GM23338 (cell line): ENCODE data around the gene GRIA3. TPM values are rescaled to one million over a fixed set of nuclear protein-coding genes. Genes with fewer than 3 reads are reported as not detected.

ENCODE experiments used
- ATAC-seq: fragments of 200-7000 bp; cut with Tn5 transposase; 3 replicates; pipeline ENCODE4 v1.9.1; 2020
- DNase-seq: peaks from one replicate; pipeline ENCODE4 v3.0.0-alpha.2; 2015; ENCODE audit warnings: low spot score
- H2AFZ ChIP-seq: fragments of 200-600 bp; sonication (generic); 2 replicates; pipeline ENCODE4 v1.8.0; 2016; ENCODE audit warnings: antibody characterized with exemption, mild to moderate bottlenecking, moderate library complexity
- H3F3A ChIP-seq: fragments of 200-600 bp; sonication (generic); replicated peaks from 2 replicates; pipeline ENCODE4 v1.8.0; 2017; ENCODE audit warnings: antibody characterized with exemption, mixed run types, low read depth
- H3K27ac ChIP-seq: fragments of 200-600 bp; sonication (generic); 2 replicates; pipeline ENCODE4 v1.6.1; 2016; ENCODE audit warnings: low read depth
- H3K27me3 ChIP-seq: fragments of 200-600 bp; sonication (generic); 2 replicates; pipeline ENCODE4 v1.8.0; 2016; ENCODE audit warnings: mild to moderate bottlenecking, mixed run types, moderate library complexity; ENCODE audit not compliant: insufficient read depth
- H3K36me3 ChIP-seq: fragments of 200-600 bp; sonication (generic); 2 replicates; pipeline ENCODE4 v1.8.0; 2016; ENCODE audit warnings: mild to moderate bottlenecking; ENCODE audit not compliant: insufficient read depth
- H3K4me1 ChIP-seq: fragments of 200-600 bp; sonication (generic); 2 replicates; pipeline ENCODE4 v1.8.0; 2016; ENCODE audit warnings: mild to moderate bottlenecking, moderate library complexity; ENCODE audit not compliant: insufficient read depth
- H3K4me2 ChIP-seq: fragments of 200-600 bp; sonication (generic); 2 replicates; pipeline ENCODE4 v1.7.1; 2017; ENCODE audit warnings: mixed run types
- H3K4me3 ChIP-seq: fragments of 200-600 bp; sonication (generic); 2 replicates; pipeline ENCODE4 v1.6.1; 2016; ENCODE audit warnings: mixed run types
- H3K79me2 ChIP-seq: fragments of 200-600 bp; sonication (generic); replicated peaks from 2 replicates; pipeline ENCODE4 v1.8.0; 2017; ENCODE audit warnings: mild to moderate bottlenecking; ENCODE audit not compliant: insufficient read depth
- H3K9me2 ChIP-seq: fragments of 200-600 bp; sonication (generic); 2 replicates; pipeline ENCODE4 v1.8.0; 2017; ENCODE audit not compliant: insufficient read depth
- H4K20me1 ChIP-seq: fragments of 200-600 bp; sonication (generic); replicated peaks from 2 replicates; pipeline ENCODE4 v1.8.0; 2017; ENCODE audit warnings: mild to moderate bottlenecking; ENCODE audit not compliant: insufficient read depth
- H3K27ac Mint-ChIP-seq: 2 replicates; pipeline ENCODE4 v1.8.0; 2020; ENCODE audit warnings: inconsistent platforms, mild to moderate bottlenecking, moderate library complexity, mixed read lengths
- H3K27me3 Mint-ChIP-seq: 3 replicates; pipeline ENCODE4 v1.8.0; 2022; ENCODE audit warnings: low read depth, mild to moderate bottlenecking, moderate library complexity, mixed read lengths, inconsistent platforms; ENCODE audit not compliant: insufficient read depth, poor library complexity
- H3K36me3 Mint-ChIP-seq: 3 replicates; pipeline ENCODE4 v1.8.0; 2021; ENCODE audit warnings: low read depth, mild to moderate bottlenecking, inconsistent platforms, moderate library complexity, mixed read lengths
- H3K4me1 Mint-ChIP-seq: 3 replicates; pipeline ENCODE4 v1.8.0; 2020; ENCODE audit warnings: mild to moderate bottlenecking, inconsistent platforms, mixed read lengths
- H3K4me3 Mint-ChIP-seq: 3 replicates; pipeline ENCODE4 v1.8.0; 2021; ENCODE audit warnings: moderate library complexity, mild to moderate bottlenecking, inconsistent platforms, mixed read lengths
- H3K9me3 Mint-ChIP-seq: 3 replicates; pipeline ENCODE4 v1.8.0; 2020; ENCODE audit warnings: moderate library complexity, mild to moderate bottlenecking, inconsistent platforms, mixed read lengths
- CREB1 ChIP-seq: fragments of 250-450 bp; sonication (Bioruptor Pico); IDR thresholded peaks from 2 replicates; pipeline ENCODE4 v1.5.0; 2020; ENCODE audit warnings: low read depth, mild to moderate bottlenecking, moderate library complexity
- EZH2 ChIP-seq: fragments of 200-600 bp; sonication (generic); IDR thresholded peaks from one replicate; pipeline ENCODE4 v1.8.0; 2017; ENCODE audit warnings: antibody characterized with exemption, mild to moderate bottlenecking, low read depth; ENCODE audit not compliant: unreplicated experiment
- EZH2phosphoT487 ChIP-seq: fragments of 200-600 bp; sonication (generic); IDR thresholded peaks from one replicate; pipeline ENCODE4 v1.8.1; 2018; ENCODE audit warnings: antibody characterized with exemption; ENCODE audit not compliant: unreplicated experiment
- NANOG ChIP-seq: IDR thresholded peaks from 2 replicates; pipeline ENCODE4 v1.6.1; 2016; ENCODE audit warnings: antibody characterized with exemption, borderline replicate concordance
- POLR2AphosphoS5 ChIP-seq: IDR thresholded peaks from 2 replicates; pipeline ENCODE4 v1.6.1; 2016; ENCODE audit warnings: antibody characterized with exemption, low read depth
- polyA plus RNA-seq: library from polyadenylated mRNA; unstranded; fragments of >200 nt; fragmentation: Nextera tagmentation; extraction: Ambion mirVana; gene quantifications from 2 replicates; pipeline ENCODE4 v1.2.1, GENCODE V29; 2016
- total RNA-seq: library from RNA; depleted of rRNA; stranded (reverse); fragments of >200 nt; shearing (Covaris generic); gene quantifications from 2 replicates; pipeline ENCODE4 v1.2.3, GENCODE V29; 2014
- TF ChIP-seq, protein P1 (sequence below): IDR thresholded peaks from one replicate; pipeline ENCODE4 v1.6.1; 2018; ENCODE audit warnings: antibody characterized with exemption; ENCODE audit not compliant: unreplicated experiment
- TF ChIP-seq, protein P2 (sequence below), 2 experiments: fragments of 200-600 bp in 1 of 2; sonication (generic) in 1 of 2; conservative IDR thresholded peaks; 2 replicates each; pipeline versions ENCODE4 v1.5.1 to v1.6.1; 2016 to 2017; ENCODE audit warnings: antibody characterized with exemption in 2 of 2, low read depth in 2 of 2, mild to moderate bottlenecking in 2 of 2, moderate library complexity in 1 of 2
- TF ChIP-seq, protein P3 (sequence below): fragments of 250-450 bp; sonication (Bioruptor Pico); IDR thresholded peaks from 2 replicates; pipeline ENCODE4 v1.5.0; 2020; ENCODE audit warnings: mild to moderate bottlenecking, moderate library complexity

GRIA3 gene
- total and polyA plus RNA-seq, 2 experiments from 2014 or later, result 2.7 to 5.6 TPM

DNA sequence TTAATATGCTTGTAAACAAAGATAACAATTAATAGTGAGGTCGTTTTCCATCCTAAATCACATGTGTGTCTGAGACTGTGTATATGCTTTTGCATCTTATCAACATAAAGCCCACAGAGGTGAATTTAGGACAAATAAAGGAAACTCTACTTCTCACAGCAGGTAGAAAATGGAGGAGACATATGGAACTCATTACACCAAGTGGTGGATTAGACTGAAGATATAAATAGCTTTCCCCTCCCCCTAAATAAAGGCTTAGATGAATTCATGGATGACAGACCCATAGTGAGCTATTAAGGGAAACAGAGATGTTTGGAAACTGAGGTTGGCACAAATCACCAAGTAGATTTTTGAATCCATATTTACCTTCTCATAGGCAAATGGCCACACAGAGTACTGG is 79.7 kb downstream of the GRIA3 start (continued):
- TF ChIP-seq, protein P1, sequence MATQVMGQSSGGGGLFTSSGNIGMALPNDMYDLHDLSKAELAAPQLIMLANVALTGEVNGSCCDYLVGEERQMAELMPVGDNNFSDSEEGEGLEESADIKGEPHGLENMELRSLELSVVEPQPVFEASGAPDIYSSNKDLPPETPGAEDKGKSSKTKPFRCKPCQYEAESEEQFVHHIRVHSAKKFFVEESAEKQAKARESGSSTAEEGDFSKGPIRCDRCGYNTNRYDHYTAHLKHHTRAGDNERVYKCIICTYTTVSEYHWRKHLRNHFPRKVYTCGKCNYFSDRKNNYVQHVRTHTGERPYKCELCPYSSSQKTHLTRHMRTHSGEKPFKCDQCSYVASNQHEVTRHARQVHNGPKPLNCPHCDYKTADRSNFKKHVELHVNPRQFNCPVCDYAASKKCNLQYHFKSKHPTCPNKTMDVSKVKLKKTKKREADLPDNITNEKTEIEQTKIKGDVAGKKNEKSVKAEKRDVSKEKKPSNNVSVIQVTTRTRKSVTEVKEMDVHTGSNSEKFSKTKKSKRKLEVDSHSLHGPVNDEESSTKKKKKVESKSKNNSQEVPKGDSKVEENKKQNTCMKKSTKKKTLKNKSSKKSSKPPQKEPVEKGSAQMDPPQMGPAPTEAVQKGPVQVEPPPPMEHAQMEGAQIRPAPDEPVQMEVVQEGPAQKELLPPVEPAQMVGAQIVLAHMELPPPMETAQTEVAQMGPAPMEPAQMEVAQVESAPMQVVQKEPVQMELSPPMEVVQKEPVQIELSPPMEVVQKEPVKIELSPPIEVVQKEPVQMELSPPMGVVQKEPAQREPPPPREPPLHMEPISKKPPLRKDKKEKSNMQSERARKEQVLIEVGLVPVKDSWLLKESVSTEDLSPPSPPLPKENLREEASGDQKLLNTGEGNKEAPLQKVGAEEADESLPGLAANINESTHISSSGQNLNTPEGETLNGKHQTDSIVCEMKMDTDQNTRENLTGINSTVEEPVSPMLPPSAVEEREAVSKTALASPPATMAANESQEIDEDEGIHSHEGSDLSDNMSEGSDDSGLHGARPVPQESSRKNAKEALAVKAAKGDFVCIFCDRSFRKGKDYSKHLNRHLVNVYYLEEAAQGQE, result no peak
- no peak for TF ChIP-seq NANOG
- TF ChIP-seq EZH2, result no peak

DNA sequence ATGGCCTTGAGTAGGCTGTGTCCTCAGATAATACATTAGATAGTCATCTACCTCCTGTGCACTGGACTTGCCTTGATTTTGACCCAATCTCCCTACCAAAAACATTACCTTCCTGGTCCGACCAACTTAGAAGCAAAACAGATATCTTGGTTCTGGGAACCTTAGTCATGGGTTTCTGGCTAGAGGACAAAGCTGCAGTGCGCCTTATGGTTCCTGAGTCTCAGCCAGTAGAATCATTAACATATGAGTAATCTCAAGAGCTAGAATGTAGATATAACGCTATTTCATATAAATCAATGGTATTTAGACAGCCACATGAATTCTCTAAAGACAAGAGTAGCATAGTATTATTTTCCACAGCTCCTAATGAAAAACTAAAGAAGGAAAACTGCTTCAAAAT is 83.1 kb downstream of the GRIA3 start:
- DNase-seq (no peak), ATAC-seq (no peak)
- Histone ChIP-seq H3K4me2 (no peak overlapping the region), H2AFZ (no peak overlapping the region), H4K20me1 (no peaks in the 10 kb centered on the region), H3K27ac (no peak overlapping the region), H3K36me3 (no peaks in the 10 kb centered on the region), H3K9me2 (no peaks in the 10 kb centered on the region), H3K79me2 (no peaks in the 10 kb centered on the region), H3K4me3 (no peak overlapping the region), H3F3A (no peaks in the 10 kb centered on the region), H3K27me3 (no peaks in the 10 kb centered on the region), H3K4me1 (peaks cover 7% of the 10 kb centered on the region; the same call in 1 of the 2 replicates)
- H3K27me3 Mint-ChIP-seq, result peaks cover 4% of the 10 kb centered on the region
- no peak overlapping the region for H3K27ac Mint-ChIP-seq
- TF ChIP-seq, protein P2, sequence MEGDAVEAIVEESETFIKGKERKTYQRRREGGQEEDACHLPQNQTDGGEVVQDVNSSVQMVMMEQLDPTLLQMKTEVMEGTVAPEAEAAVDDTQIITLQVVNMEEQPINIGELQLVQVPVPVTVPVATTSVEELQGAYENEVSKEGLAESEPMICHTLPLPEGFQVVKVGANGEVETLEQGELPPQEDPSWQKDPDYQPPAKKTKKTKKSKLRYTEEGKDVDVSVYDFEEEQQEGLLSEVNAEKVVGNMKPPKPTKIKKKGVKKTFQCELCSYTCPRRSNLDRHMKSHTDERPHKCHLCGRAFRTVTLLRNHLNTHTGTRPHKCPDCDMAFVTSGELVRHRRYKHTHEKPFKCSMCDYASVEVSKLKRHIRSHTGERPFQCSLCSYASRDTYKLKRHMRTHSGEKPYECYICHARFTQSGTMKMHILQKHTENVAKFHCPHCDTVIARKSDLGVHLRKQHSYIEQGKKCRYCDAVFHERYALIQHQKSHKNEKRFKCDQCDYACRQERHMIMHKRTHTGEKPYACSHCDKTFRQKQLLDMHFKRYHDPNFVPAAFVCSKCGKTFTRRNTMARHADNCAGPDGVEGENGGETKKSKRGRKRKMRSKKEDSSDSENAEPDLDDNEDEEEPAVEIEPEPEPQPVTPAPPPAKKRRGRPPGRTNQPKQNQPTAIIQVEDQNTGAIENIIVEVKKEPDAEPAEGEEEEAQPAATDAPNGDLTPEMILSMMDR (conservative IDR thresholded peaks at IDR 0.05; ENCODE audit: low read depth in 2 of 2), result no peak
- no peak for TF ChIP-seq POLR2AphosphoS5
- TF ChIP-seq NANOG, result no peak
- no peak for TF ChIP-seq CREB1 (CRISPR knock-in tag)
- TF ChIP-seq, protein P3, sequence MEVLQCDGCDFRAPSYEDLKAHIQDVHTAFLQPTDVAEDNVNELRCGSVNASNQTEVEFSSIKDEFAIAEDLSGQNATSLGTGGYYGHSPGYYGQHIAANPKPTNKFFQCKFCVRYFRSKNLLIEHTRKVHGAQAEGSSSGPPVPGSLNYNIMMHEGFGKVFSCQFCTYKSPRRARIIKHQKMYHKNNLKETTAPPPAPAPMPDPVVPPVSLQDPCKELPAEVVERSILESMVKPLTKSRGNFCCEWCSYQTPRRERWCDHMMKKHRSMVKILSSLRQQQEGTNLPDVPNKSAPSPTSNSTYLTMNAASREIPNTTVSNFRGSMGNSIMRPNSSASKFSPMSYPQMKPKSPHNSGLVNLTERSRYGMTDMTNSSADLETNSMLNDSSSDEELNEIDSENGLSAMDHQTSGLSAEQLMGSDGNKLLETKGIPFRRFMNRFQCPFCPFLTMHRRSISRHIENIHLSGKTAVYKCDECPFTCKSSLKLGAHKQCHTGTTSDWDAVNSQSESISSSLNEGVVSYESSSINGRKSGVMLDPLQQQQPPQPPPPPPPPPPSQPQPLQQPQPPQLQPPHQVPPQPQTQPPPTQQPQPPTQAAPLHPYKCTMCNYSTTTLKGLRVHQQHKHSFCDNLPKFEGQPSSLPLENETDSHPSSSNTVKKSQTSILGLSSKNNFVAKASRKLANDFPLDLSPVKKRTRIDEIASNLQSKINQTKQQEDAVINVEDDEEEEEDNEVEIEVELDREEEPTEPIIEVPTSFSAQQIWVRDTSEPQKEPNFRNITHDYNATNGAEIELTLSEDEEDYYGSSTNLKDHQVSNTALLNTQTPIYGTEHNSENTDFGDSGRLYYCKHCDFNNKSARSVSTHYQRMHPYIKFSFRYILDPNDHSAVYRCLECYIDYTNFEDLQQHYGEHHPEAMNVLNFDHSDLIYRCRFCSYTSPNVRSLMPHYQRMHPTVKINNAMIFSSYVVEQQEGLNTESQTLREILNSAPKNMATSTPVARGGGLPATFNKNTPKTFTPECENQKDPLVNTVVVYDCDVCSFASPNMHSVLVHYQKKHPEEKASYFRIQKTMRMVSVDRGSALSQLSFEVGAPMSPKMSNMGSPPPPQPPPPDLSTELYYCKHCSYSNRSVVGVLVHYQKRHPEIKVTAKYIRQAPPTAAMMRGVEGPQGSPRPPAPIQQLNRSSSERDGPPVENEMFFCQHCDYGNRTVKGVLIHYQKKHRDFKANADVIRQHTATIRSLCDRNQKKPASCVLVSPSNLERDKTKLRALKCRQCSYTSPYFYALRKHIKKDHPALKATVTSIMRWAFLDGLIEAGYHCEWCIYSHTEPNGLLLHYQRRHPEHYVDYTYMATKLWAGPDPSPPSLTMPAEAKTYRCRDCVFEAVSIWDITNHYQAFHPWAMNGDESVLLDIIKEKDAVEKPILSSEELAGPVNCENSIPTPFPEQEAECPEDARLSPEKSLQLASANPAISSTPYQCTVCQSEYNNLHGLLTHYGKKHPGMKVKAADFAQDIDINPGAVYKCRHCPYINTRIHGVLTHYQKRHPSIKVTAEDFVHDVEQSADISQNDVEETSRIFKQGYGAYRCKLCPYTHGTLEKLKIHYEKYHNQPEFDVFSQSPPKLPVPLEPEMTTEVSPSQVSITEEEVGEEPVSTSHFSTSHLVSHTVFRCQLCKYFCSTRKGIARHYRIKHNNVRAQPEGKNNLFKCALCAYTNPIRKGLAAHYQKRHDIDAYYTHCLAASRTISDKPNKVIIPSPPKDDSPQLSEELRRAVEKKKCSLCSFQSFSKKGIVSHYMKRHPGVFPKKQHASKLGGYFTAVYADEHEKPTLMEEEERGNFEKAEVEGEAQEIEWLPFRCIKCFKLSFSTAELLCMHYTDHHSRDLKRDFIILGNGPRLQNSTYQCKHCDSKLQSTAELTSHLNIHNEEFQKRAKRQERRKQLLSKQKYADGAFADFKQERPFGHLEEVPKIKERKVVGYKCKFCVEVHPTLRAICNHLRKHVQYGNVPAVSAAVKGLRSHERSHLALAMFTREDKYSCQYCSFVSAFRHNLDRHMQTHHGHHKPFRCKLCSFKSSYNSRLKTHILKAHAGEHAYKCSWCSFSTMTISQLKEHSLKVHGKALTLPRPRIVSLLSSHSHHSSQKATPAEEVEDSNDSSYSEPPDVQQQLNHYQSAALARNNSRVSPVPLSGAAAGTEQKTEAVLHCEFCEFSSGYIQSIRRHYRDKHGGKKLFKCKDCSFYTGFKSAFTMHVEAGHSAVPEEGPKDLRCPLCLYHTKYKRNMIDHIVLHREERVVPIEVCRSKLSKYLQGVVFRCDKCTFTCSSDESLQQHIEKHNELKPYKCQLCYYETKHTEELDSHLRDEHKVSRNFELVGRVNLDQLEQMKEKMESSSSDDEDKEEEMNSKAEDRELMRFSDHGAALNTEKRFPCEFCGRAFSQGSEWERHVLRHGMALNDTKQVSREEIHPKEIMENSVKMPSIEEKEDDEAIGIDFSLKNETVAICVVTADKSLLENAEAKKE (CRISPR knock-in tag), result no peak
- TF ChIP-seq EZH2phosphoT487, result no peak
- TF ChIP-seq EZH2, result no peak
- H3K4me1 Mint-ChIP-seq, result peaks cover 23% of the 10 kb centered on the region; the same call in 2 of the 3 replicates
- H3K36me3 Mint-ChIP-seq, result no peaks in the 10 kb centered on the region
- no peaks in the 10 kb centered on the region for H3K9me3 Mint-ChIP-seq
- H3K4me3 Mint-ChIP-seq, result no peak overlapping the region
